ENCODE results near the gene RALY. TPM values are rescaled to one million over a fixed set of nuclear protein-coding genes. Genes with fewer than 3 reads are reported as not detected.

RALY gene
- total RNA-seq, 1 experiment from 2014 or later: 275 TPM

- intact Hi-C loops (cut with micrococcal nuclease; ENCODE audit: unreplicated experiment): no loop called here
- no peak for TF ChIP-seq CTCF (IDR thresholded peaks at IDR 0.05; ENCODE audit: unreplicated experiment)
- H3K9me3 Mint-ChIP-seq (ENCODE audit: low read depth, unreplicated experiment): no peaks in the 10 kb centered on the region
- CTCF ChIA-PET: interaction anchor here (0.7 to 1.2 kb wide), 2 partner anchors 15 to 23 kb away, joined by 3 read pairs; no protein-coding TSS in a partner anchor
- H3K27ac Mint-ChIP-seq (ENCODE audit: unreplicated experiment): no peak overlapping the region
- BruUV-seq (replicated peaks): no TSS peak
- peaks cover 25% of the 10 kb centered on the region for H3K4me1 Mint-ChIP-seq (ENCODE audit: low read depth, unreplicated experiment)
- peaks cover 21% of the 10 kb centered on the region for H3K36me3 Mint-ChIP-seq (ENCODE audit: insufficient read depth, unreplicated experiment)
- H3K27me3 Mint-ChIP-seq (ENCODE audit: unreplicated experiment): no peaks in the 10 kb centered on the region
- H3K4me3 Mint-ChIP-seq (ENCODE audit: low read depth, unreplicated experiment): no peak overlapping the region
- no peak for DNase-seq
Observed at GRCh38 chr20:34037121-34037520, 43.4 kb downstream of the RALY start.

- Mint-ChIP-seq H3K9me3 (ENCODE audit: low read depth, unreplicated experiment) (no peaks in the 10 kb centered on the region), H3K4me3 (ENCODE audit: low read depth, unreplicated experiment) (no peak overlapping the region), H3K27me3 (ENCODE audit: unreplicated experiment) (no peaks in the 10 kb centered on the region), H3K36me3 (ENCODE audit: insufficient read depth, unreplicated experiment) (peaks cover 21% of the 10 kb centered on the region), H3K4me1 (ENCODE audit: low read depth, unreplicated experiment) (peaks cover 25% of the 10 kb centered on the region), H3K27ac (ENCODE audit: unreplicated experiment) (no peak overlapping the region)
- CTCF ChIA-PET: interaction anchor here (0.7 to 1.2 kb wide), 2 partner anchors 16 to 22 kb away, joined by 3 read pairs; no protein-coding TSS in a partner anchor
- TF ChIP-seq CTCF (IDR thresholded peaks at IDR 0.05; ENCODE audit: unreplicated experiment): no peak
- no peak for DNase-seq
- intact Hi-C loops (cut with micrococcal nuclease; ENCODE audit: unreplicated experiment): no loop called here
- BruUV-seq (replicated peaks): no TSS peak
Observed at GRCh38 chr20:34037767-34038166, 44.1 kb downstream of the RALY start.

GRCh38 chr20:34040300-34040995, 46.7 kb downstream of the RALY start:
- H3K4me1 Mint-ChIP-seq (ENCODE audit: low read depth, unreplicated experiment): peaks cover 38% of the 10 kb centered on the region
- no TSS peak for BruUV-seq (replicated peaks)
- intact Hi-C loops (cut with micrococcal nuclease; ENCODE audit: unreplicated experiment): no loop called here
- peaks cover 15% of the 10 kb centered on the region for H3K36me3 Mint-ChIP-seq (ENCODE audit: insufficient read depth, unreplicated experiment)
- DNase-seq: no peak
- H3K4me3 Mint-ChIP-seq (ENCODE audit: low read depth, unreplicated experiment): no peak overlapping the region
- H3K9me3 Mint-ChIP-seq (ENCODE audit: low read depth, unreplicated experiment): no peaks in the 10 kb centered on the region
- H3K27ac Mint-ChIP-seq (ENCODE audit: unreplicated experiment): no peak overlapping the region
- no peaks in the 10 kb centered on the region for H3K27me3 Mint-ChIP-seq (ENCODE audit: unreplicated experiment)
- CTCF ChIA-PET: interaction anchor here (0.6 kb wide), 1 partner anchor 216 kb away, joined by 3 read pairs; no protein-coding TSS in a partner anchor
- TF ChIP-seq CTCF (IDR thresholded peaks at IDR 0.05; ENCODE audit: unreplicated experiment): no peak

- Mint-ChIP-seq H3K36me3 (ENCODE audit: insufficient read depth, unreplicated experiment) (peaks cover 14% of the 10 kb centered on the region), H3K9me3 (ENCODE audit: low read depth, unreplicated experiment) (no peaks in the 10 kb centered on the region), H3K4me3 (ENCODE audit: low read depth, unreplicated experiment) (no peak overlapping the region), H3K4me1 (ENCODE audit: low read depth, unreplicated experiment) (peaks cover 38% of the 10 kb centered on the region), H3K27ac (ENCODE audit: unreplicated experiment) (no peak overlapping the region), H3K27me3 (ENCODE audit: unreplicated experiment) (no peaks in the 10 kb centered on the region)
- DNase-seq: no peak
- CTCF ChIA-PET: interaction anchor here (0.6 kb wide), 1 partner anchor 217 kb away, joined by 3 read pairs; no protein-coding TSS in a partner anchor
- BruUV-seq (replicated peaks): no TSS peak
- intact Hi-C loops (cut with micrococcal nuclease; ENCODE audit: unreplicated experiment): no loop called here
- no peak for TF ChIP-seq CTCF (IDR thresholded peaks at IDR 0.05; ENCODE audit: unreplicated experiment)
Observed at GRCh38 chr20:34041226-34041625, 47.5 kb downstream of the RALY start.

Measured in Calu3 (cell line).